Subcutaneous abdominal adipose tissue (tissue), 5 donors: ENCODE results near the gene CUBN.

ENCODE experiments used
- H3K27ac ChIP-seq: one replicate; pipeline ENCODE4 v1.7.0; 2013; ENCODE audit warnings: low read depth, mild to moderate bottlenecking, inconsistent platforms, low read length, moderate library complexity
- H3K27me3 ChIP-seq, 5 donors: one replicate each; pipeline ENCODE4 v1.7.0; 2013; ENCODE audit warnings: low read length in 5 of 5, inconsistent platforms in 1 of 5; ENCODE audit not compliant: control insufficient read depth in 5 of 5, insufficient read depth in 4 of 5
- H3K36me3 ChIP-seq, 5 donors: one replicate each; pipeline ENCODE4 v1.7.0; 2013; ENCODE audit warnings: low read length in 5 of 5; ENCODE audit not compliant: control insufficient read depth in 5 of 5, insufficient read depth in 5 of 5
- H3K4me1 ChIP-seq, 5 donors: one replicate each; pipeline ENCODE4 v1.7.0; 2013; ENCODE audit warnings: low read length in 5 of 5, mild to moderate bottlenecking in 3 of 5, moderate library complexity in 1 of 5; ENCODE audit not compliant: control insufficient read depth in 5 of 5, insufficient read depth in 5 of 5
- H3K4me3 ChIP-seq, 5 donors: one replicate each; pipeline ENCODE4 v1.7.0; 2013; ENCODE audit warnings: low read length in 5 of 5, low read depth in 1 of 5
- H3K9ac ChIP-seq, 5 donors: one replicate each; pipeline ENCODE4 v1.7.0; 2013; ENCODE audit warnings: low read length in 5 of 5, mild to moderate bottlenecking in 4 of 5, moderate library complexity in 3 of 5
- H3K9me3 ChIP-seq, 5 donors: one replicate each; pipeline ENCODE4 v1.7.0; 2013; ENCODE audit warnings: low read length in 5 of 5; ENCODE audit not compliant: control insufficient read depth in 5 of 5
- donor health status: healthy.
- donor health status: healthy.
- donor health status: healthy.
- donor health status: healthy.
- donor health status: healthy.

CUBN gene

DNA sequence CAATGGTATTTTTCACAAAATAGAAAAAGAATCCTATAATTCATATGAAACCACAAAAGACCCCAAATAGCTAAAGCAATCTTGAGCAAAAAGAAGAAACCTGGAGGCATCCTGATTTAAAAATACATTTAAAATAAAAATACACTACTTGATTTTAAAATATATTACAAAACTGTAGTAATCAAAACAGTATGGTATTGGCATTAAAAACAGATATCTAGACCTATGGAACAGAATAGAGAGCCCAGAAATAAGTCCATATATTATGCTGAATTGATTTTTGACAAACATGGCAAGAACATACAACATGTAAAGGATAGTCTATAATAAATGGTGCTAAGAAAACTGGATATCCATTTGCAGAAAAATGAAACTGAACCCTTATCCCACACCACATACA is 34.8 kb downstream of the CUBN start:
- no peak overlapping the region for H3K4me3 ChIP-seq
- H3K27me3 ChIP-seq, result no peaks in the 10 kb centered on the region
- peaks cover 0 to 4% (median 0%) of the 10 kb centered on the region in 5 donors for H3K4me1 ChIP-seq
- H3K27ac ChIP-seq, result no peak overlapping the region
- H3K9ac ChIP-seq, result no peak overlapping the region
- H3K9me3 ChIP-seq, result no peaks in the 10 kb centered on the region
- H3K36me3 ChIP-seq, result no peaks in the 10 kb centered on the region

GRCh38 chr10:17092986-17093803 is 36.4 kb downstream of the CUBN start:
- Histone ChIP-seq H3K9me3 (no peaks in the 10 kb centered on the region), H3K27ac (no peak overlapping the region), H3K9ac (no peak overlapping the region), H3K27me3 (no peaks in the 10 kb centered on the region), H3K4me3 (no peak overlapping the region), H3K4me1 (peaks cover 0 to 4% (median 0%) of the 10 kb centered on the region in 5 donors), H3K36me3 (no peaks in the 10 kb centered on the region)

DNA sequence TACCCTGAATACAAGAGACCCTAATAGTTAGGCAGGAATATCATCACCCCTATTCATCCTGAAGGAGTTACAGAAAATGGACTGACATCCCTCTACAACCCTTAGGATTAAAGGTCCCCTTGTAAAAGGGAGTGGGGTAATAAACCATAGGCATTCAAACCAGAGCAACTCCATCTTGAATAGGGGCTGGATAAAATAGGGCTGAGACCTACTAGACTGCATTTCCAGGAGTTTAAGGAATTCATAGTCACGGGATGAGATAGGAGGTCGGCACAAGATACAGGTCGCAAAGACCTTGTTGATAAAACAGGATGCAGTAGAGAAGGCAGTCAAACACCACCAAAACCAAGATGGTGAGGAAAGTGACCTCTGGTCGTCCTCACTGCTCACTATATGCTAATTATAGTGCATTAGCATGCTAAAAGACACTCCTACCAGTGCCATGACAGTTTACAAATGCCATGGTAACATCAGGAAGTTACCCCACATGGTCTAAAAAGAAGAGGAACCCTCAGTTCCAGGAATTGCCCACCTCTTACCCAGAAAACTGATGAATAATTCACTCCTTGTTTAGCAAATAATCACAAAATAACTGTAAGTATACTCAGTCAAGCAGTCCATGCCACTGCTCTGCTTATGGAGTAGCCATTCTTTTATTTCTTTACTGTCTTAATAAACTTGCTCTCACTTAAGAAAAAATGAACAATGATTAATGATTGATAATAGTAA is 37.2 kb downstream of the CUBN start:
- peak overlapping the region in 1 of 5 donors; percentile 10 for H3K4me3 ChIP-seq
- H3K36me3 ChIP-seq, result no peaks in the 10 kb centered on the region
- H3K27ac ChIP-seq, result no peak overlapping the region
- no peak overlapping the region for H3K9ac ChIP-seq
- no peaks in the 10 kb centered on the region for H3K27me3 ChIP-seq
- peaks cover 0 to 4% (median 0%) of the 10 kb centered on the region in 5 donors for H3K4me1 ChIP-seq
- H3K9me3 ChIP-seq, result no peaks in the 10 kb centered on the region

DNA sequence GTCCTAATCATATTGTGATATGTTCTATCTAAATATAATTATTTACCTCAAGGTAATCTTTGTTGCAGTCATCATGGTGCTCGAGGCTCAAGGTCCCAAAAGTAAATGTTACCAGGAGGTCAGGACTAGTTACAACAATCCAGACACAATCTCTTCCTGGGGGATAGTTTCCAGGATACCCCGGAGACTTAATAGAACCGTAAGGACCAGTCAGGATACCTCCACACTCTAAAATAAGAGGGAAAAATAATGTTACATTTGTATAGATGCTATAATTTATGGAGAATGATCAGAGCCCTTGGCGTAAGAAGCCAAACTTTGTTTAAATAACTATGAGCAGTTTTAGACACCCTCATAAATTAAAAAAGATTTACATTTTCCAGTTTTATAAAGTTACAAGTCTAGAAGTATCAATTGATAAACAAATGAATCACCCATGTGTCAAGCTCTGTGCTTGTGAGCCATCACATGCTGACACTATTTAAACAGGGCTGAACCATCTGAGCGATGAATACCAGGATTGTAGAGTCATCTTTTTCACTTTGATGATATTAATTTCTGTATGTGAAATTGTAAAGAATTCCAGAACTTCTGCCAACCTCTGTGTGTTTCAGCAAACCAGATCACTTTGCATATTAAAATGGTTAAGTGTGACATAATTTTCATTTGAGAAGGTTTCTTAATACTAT is 41.3 kb downstream of the CUBN start:
- H3K4me1 ChIP-seq, result peaks cover 2 to 13% (median 6%) of the 10 kb centered on the region in 5 donors
- no peaks in the 10 kb centered on the region for H3K36me3 ChIP-seq
- H3K9me3 ChIP-seq, result no peaks in the 10 kb centered on the region
- H3K4me3 ChIP-seq, result no peak overlapping the region
- H3K9ac ChIP-seq, result no peak overlapping the region
- no peaks in the 10 kb centered on the region for H3K27me3 ChIP-seq
- H3K27ac ChIP-seq, result no peak overlapping the region

DNA sequence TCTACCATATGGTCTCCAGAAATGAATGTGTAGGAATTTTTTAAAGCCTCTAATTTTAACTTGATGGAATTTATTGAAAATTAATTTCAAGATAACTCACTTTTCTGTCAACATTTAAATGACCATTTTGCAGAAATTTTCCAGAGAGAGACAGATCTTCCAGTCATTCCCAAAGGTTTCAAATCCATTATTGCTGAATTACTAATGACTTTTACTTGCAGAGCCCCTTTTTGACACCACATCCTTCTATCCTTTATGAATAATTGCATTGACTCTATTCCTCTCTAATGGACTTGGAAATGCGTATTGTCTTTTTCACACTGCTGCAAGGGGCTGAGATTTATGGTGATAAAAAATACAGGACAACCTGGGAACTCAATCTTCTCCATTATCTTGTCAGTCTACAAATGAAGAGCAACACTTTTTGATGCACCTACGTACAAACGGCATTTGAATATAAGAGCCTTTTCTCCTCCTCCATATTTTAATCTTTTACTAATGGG is 42.7 kb downstream of the CUBN start:
- no peak overlapping the region for H3K27ac ChIP-seq

DNA sequence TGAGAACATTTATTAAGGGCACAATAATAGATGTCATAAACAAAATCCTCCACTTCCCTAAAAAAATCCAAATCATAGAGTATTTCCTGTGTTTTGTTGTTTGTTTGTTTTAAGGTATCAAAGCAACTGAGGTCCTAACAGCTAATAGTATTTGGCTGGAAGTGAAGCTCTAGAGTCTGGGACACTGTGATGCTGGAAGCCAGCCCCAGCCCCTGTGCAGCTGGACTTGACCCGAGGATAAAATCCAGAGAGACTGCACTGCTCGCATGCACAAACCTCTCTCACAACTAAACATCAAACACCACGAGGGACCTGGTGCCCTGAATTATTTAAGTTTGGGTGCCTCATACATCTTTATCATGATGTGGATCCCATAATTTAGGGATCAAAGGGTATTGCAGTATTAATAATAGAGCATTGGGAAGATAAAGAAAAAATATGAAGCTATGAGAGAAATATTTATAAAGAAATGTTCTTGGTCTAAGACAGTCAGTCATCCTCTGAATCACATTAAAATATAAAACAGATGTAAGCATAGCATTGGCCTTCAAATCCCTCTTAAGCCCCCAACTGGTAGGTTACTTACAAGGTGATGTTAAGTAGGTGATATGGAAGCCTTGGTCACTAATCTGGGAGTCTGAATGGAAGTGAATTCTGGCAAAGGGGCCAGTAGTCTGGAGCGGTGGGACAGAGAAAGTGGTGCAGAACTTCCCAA is 44.4 kb downstream of the CUBN start:
- no peaks in the 10 kb centered on the region for H3K36me3 ChIP-seq
- no peak overlapping the region for H3K4me3 ChIP-seq
- H3K27me3 ChIP-seq, result no peaks in the 10 kb centered on the region
- H3K27ac ChIP-seq, result no peak overlapping the region
- H3K9ac ChIP-seq, result no peak overlapping the region
- no peaks in the 10 kb centered on the region for H3K9me3 ChIP-seq
- peaks cover 2 to 12% (median 6%) of the 10 kb centered on the region in 5 donors for H3K4me1 ChIP-seq

More for the DNA sequence above, 42.7 kb downstream of the CUBN start:
- Histone ChIP-seq H3K4me1 (peaks cover 2 to 12% (median 6%) of the 10 kb centered on the region in 5 donors), H3K9ac (no peak overlapping the region), H3K9me3 (no peaks in the 10 kb centered on the region), H3K4me3 (no peak overlapping the region), H3K27me3 (no peaks in the 10 kb centered on the region), H3K36me3 (no peaks in the 10 kb centered on the region)

DNA sequence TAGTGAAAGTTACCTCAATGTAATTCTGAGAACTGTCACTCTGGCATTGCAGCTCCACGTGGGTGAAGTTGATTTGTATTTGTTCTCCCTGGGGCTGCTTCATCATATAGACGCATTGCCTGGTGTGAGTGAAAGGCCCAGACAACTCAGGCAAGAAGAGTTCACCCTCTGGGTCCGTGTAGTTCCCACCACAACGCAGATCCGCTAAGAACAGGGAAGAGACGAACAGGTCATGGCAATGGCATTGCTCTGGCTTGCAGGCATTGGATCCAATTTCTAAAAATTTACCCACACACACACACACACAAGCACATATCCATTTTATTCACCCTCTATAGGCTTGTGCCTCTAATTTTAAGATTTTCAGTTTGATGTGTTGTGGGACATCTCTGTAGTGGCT is 45.4 kb downstream of the CUBN start:
- H3K27me3 ChIP-seq, result no peaks in the 10 kb centered on the region
- no peak overlapping the region for H3K9ac ChIP-seq
- no peaks in the 10 kb centered on the region for H3K36me3 ChIP-seq
- no peak overlapping the region for H3K27ac ChIP-seq
- peaks cover 2 to 12% (median 6%) of the 10 kb centered on the region in 5 donors for H3K4me1 ChIP-seq
- H3K9me3 ChIP-seq, result no peaks in the 10 kb centered on the region
- no peak overlapping the region for H3K4me3 ChIP-seq

DNA sequence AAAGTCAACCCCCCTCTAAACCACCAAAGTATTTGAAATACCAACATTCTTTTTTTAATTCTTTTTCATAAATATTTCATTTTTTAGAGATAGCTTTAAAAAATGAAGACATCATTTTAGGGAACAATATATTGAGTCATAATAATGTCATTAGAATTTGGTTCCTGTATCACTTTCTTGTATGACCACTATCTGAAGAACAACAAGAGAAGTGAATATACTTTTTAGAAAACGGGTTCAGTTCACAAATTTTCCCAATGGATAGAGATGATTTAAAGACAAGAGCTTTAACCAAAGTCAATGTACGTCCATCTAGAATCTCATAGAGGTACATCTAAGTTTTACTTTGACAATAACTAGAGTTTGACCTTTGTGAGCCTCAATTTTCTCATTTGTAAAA is 48.2 kb downstream of the CUBN start:
- no peaks in the 10 kb centered on the region for H3K36me3 ChIP-seq
- no peak overlapping the region for H3K4me3 ChIP-seq
- peaks cover 3 to 18% (median 6%) of the 10 kb centered on the region in 5 donors for H3K4me1 ChIP-seq
- no peaks in the 10 kb centered on the region for H3K27me3 ChIP-seq
- no peak overlapping the region for H3K9ac ChIP-seq
- no peaks in the 10 kb centered on the region for H3K9me3 ChIP-seq
- no peak overlapping the region for H3K27ac ChIP-seq

- Histone ChIP-seq H3K9ac (no peak overlapping the region), H3K27ac (no peak overlapping the region), H3K9me3 (no peaks in the 10 kb centered on the region), H3K4me1 (peaks cover 2 to 14% (median 7%) of the 10 kb centered on the region in 5 donors), H3K36me3 (no peaks in the 10 kb centered on the region), H3K4me3 (no peak overlapping the region), H3K27me3 (no peaks in the 10 kb centered on the region)
Measured at GRCh38 chr10:17077890-17078289, 51.7 kb downstream of the CUBN start.
